ENCODE measurements around the gene RPA3. TPM values are rescaled to one million over a fixed set of nuclear protein-coding genes. Genes with fewer than 3 reads are reported as not detected.

Gene RPA3
- total RNA-seq, 2 experiments from 2014 or later: 32.9 to 36.5 TPM

GRCh38 chr7:7670490-7670889 lies 47.9 kb downstream of the RPA3 start:
- no peaks in the 10 kb centered on the region for H3K9me3 ChIP-seq (ENCODE audit: control insufficient read depth in 1 of 2, insufficient read depth in 1 of 2, low read length in 2 of 2)
- Mint-ChIP-seq H3K27me3 (no peaks in the 10 kb centered on the region), H3K4me3 (no peak overlapping the region), H3K36me3 (ENCODE audit: low read depth) (peaks cover 33% of the 10 kb centered on the region), H3K4me1 (ENCODE audit: low read depth) (peaks cover 55% of the 10 kb centered on the region), H3K9me3 (no peaks in the 10 kb centered on the region), H3K27ac (peak overlapping the region; percentile 85)
- H3K27ac ChIP-seq (ENCODE audit: low read depth in 1 of 2, low read length in 2 of 2): no peak overlapping the region
- no peak overlapping the region for H3K4me3 ChIP-seq (ENCODE audit: low read length)
- DNase-seq (no peak), ATAC-seq (ENCODE audit: poor library complexity) (peak; percentile 53)
- ChIA-PET POLR2A (no interaction called here), CTCF (no interaction called here)
- H3K36me3 ChIP-seq (ENCODE audit: insufficient read depth, low read length): peaks cover 12% of the 10 kb centered on the region
- no peak for TF ChIP-seq CTCF (IDR thresholded peaks at IDR 0.05)
- no peaks in the 10 kb centered on the region for H3K27me3 ChIP-seq (ENCODE audit: control insufficient read depth in 1 of 2, insufficient read depth in 2 of 2, low read length in 2 of 2)
- no peaks in the 10 kb centered on the region for H3K4me1 ChIP-seq (ENCODE audit: insufficient read depth, low read length)
- intact Hi-C loops (cut with DNase I, micrococcal nuclease): no loop called here

- Mint-ChIP-seq H3K36me3 (ENCODE audit: low read depth) (peaks cover 21% of the 10 kb centered on the region), H3K27me3 (no peaks in the 10 kb centered on the region), H3K9me3 (no peaks in the 10 kb centered on the region), H3K27ac (peak overlapping the region; percentile 85), H3K4me1 (ENCODE audit: low read depth) (peaks cover 60% of the 10 kb centered on the region), H3K4me3 (no peak overlapping the region)
- Histone ChIP-seq H3K9me3 (ENCODE audit: control insufficient read depth in 1 of 2, insufficient read depth in 1 of 2, low read length in 2 of 2) (no peaks in the 10 kb centered on the region), H3K36me3 (ENCODE audit: insufficient read depth, low read length) (no peaks in the 10 kb centered on the region), H3K4me3 (ENCODE audit: low read length) (no peak overlapping the region), H3K27ac (ENCODE audit: low read depth in 1 of 2, low read length in 2 of 2) (no peak overlapping the region), H3K27me3 (ENCODE audit: control insufficient read depth in 1 of 2, insufficient read depth in 2 of 2, low read length in 2 of 2) (no peaks in the 10 kb centered on the region), H3K4me1 (ENCODE audit: insufficient read depth, low read length) (no peaks in the 10 kb centered on the region)
- TF ChIP-seq CTCF (IDR thresholded peaks at IDR 0.05): no peak
- ChIA-PET CTCF (no interaction called here), POLR2A (interaction anchor here (2.9 kb wide), 1 partner anchor 28 kb away, joined by 16 read pairs; the partner anchor contains the start of gene UMAD1)
- intact Hi-C loops (cut with DNase I, micrococcal nuclease): no loop called here
- ATAC-seq (ENCODE audit: poor library complexity) (no peak), DNase-seq (no peak)
Measured at GRCh38 chr7:7668706-7669105, 49.7 kb downstream of the RPA3 start.

- DNase-seq (no peak), ATAC-seq (ENCODE audit: poor library complexity) (no peak)
- Mint-ChIP-seq H3K4me1 (ENCODE audit: low read depth) (peaks cover 52% of the 10 kb centered on the region), H3K27me3 (no peaks in the 10 kb centered on the region), H3K4me3 (no peak overlapping the region), H3K36me3 (ENCODE audit: low read depth) (peaks cover 9% of the 10 kb centered on the region), H3K9me3 (no peaks in the 10 kb centered on the region), H3K27ac (no peak overlapping the region)
- no peaks in the 10 kb centered on the region for H3K36me3 ChIP-seq (ENCODE audit: insufficient read depth, low read length)
- H3K4me1 ChIP-seq (ENCODE audit: insufficient read depth, low read length): peaks cover 2% of the 10 kb centered on the region
- ChIA-PET POLR2A (interaction anchor here (2.9 kb wide), 1 partner anchor 27 kb away, joined by 16 read pairs; the partner anchor contains the start of gene UMAD1), CTCF (no interaction called here)
- H3K9me3 ChIP-seq (ENCODE audit: control insufficient read depth in 1 of 2, insufficient read depth in 1 of 2, low read length in 2 of 2): no peaks in the 10 kb centered on the region
- intact Hi-C loops (cut with DNase I, micrococcal nuclease): no loop called here
- no peak overlapping the region for H3K4me3 ChIP-seq (ENCODE audit: low read length)
- TF ChIP-seq CTCF (IDR thresholded peaks at IDR 0.05): no peak
- no peak overlapping the region for H3K27ac ChIP-seq (ENCODE audit: low read depth in 1 of 2, low read length in 2 of 2)
- H3K27me3 ChIP-seq (ENCODE audit: control insufficient read depth in 1 of 2, insufficient read depth in 2 of 2, low read length in 2 of 2): no peaks in the 10 kb centered on the region
Measured at GRCh38 chr7:7667187-7667586, 51.2 kb downstream of the RPA3 start.

Data from CD4-positive, alpha-beta T cell (primary cell).